T-helper 2 cell treated with Interferon-gamma antibody and Interleukin-4, amounts not matched to agents 5 μg/mL and 100 μg/mL, for 36 hours (primary cell): Measurements from ENCODE around the gene GALR1.

ENCODE experiments used
- DNase-seq: peaks from one replicate; pipeline ENCODE4 v3.0.0; 2021; ENCODE audit warnings: low spot score
- H3K27ac Mint-ChIP-seq: one replicate; pipeline ENCODE4 v1.8.0; 2021; ENCODE audit warnings: mild to moderate bottlenecking, mixed read lengths
- H3K27me3 Mint-ChIP-seq: one replicate; pipeline ENCODE4 v1.8.0; 2021; ENCODE audit warnings: low read depth, mixed read lengths
- H3K36me3 Mint-ChIP-seq: one replicate; pipeline ENCODE4 v1.8.0; 2021; ENCODE audit warnings: low read depth, mixed read lengths
- H3K4me1 Mint-ChIP-seq: one replicate; pipeline ENCODE4 v1.8.0; 2021; ENCODE audit warnings: low read depth, mixed read lengths
- H3K4me3 Mint-ChIP-seq: one replicate; pipeline ENCODE4 v1.8.0; 2022; ENCODE audit warnings: mild to moderate bottlenecking, moderate library complexity, mixed read lengths
- H3K9me3 Mint-ChIP-seq: one replicate; pipeline ENCODE4 v1.8.0; 2021; ENCODE audit warnings: mixed read lengths

Gene GALR1

DNA sequence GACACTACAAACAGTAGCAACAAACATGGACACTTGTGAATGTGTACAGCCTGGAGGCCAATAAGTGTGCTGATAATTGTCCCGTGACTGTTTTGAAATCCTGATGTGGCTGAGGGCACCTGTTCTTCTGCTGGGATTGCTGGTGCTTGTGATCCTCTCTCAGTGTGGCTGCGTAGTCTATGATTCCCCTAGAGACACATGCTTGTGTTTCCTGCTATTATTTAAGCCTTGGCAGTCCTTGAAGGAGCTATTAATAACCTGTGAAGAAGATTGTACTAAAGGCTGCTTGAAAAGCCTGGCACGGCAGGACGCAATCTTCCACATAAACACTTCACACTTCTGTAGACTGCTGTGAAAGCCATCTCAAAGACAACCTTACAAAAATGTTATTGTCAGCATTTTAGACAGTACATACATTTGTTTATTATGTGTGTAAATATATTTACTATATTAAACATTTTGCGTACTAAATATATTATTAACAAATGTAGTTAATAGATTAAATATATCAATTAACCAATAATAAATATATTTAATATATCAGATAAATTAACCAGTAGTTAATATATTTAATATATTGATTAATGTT lies 71.4 kb downstream of the GALR1 start:
- H3K27me3 Mint-ChIP-seq, result peaks cover 8% of the 10 kb centered on the region
- DNase-seq, result no peak

GRCh38 chr18:77321823-77322805 lies 72.5 kb downstream of the GALR1 start:
- H3K4me1 Mint-ChIP-seq, result no peaks in the 10 kb centered on the region
- no peak for DNase-seq
- H3K27me3 Mint-ChIP-seq, result peaks cover 8% of the 10 kb centered on the region
- H3K27ac Mint-ChIP-seq, result no peak overlapping the region
- no peaks in the 10 kb centered on the region for H3K9me3 Mint-ChIP-seq
- no peak overlapping the region for H3K4me3 Mint-ChIP-seq
- H3K36me3 Mint-ChIP-seq, result no peaks in the 10 kb centered on the region

More for the DNA sequence above, 71.4 kb downstream of the GALR1 start:
- H3K4me1 Mint-ChIP-seq, result no peaks in the 10 kb centered on the region
- H3K4me3 Mint-ChIP-seq, result no peak overlapping the region
- H3K36me3 Mint-ChIP-seq, result no peaks in the 10 kb centered on the region
- H3K27ac Mint-ChIP-seq, result no peak overlapping the region
- H3K9me3 Mint-ChIP-seq, result no peaks in the 10 kb centered on the region

GRCh38 chr18:77323640-77324299 lies 74.1 kb downstream of the GALR1 start:
- no peak for DNase-seq
- Mint-ChIP-seq H3K4me3 (no peak overlapping the region), H3K27ac (no peak overlapping the region), H3K9me3 (no peaks in the 10 kb centered on the region), H3K27me3 (peaks cover 8% of the 10 kb centered on the region), H3K36me3 (no peaks in the 10 kb centered on the region), H3K4me1 (no peaks in the 10 kb centered on the region)
